ENCODE measurements around the gene POU2F1.
A peak's percentile ranks its signal among the peaks of the same experiment; 100 is the strongest.

Gene POU2F1

GRCh38 chr1:167207940-167208623, 12.6 kb upstream of the POU2F1 start:
- Histone ChIP-seq H3K79me2 (ENCODE audit: insufficient read depth, low read length) (no peaks in the 10 kb centered on the region), H3K27me3 (ENCODE audit: low read length) (no peaks in the 10 kb centered on the region), H4K20me1 (ENCODE audit: low read depth, low read length) (no peaks in the 10 kb centered on the region), H3K4me3 (ENCODE audit: insufficient read depth, low read length, poor library complexity, severe bottlenecking) (peak overlapping the region; percentile 19), H3K4me2 (ENCODE audit: low read depth, low read length, poor library complexity, severe bottlenecking) (no peak overlapping the region), H3K9ac (ENCODE audit: low read length) (no peak overlapping the region), H3F3A (ENCODE audit: insufficient read depth) (no peaks in the 10 kb centered on the region), H3K9me3 (ENCODE audit: insufficient read depth, low read length) (peaks cover 26% of the 10 kb centered on the region), H3K27ac (ENCODE audit: low read depth, low read length) (no peak overlapping the region), H3K36me3 (ENCODE audit: low read length) (no peaks in the 10 kb centered on the region), H3K9me2 (replicated peaks; ENCODE audit: insufficient read depth, low read length) (no peaks in the 10 kb centered on the region), H2AFZ (ENCODE audit: low read depth, low read length, severe bottlenecking) (no peak overlapping the region)
- TF ChIP-seq EZH2phosphoT487 (conservative IDR thresholded peaks at IDR 0.05; ENCODE audit: low read length) (no peak), CTCF (IDR thresholded peaks at IDR 0.05; ENCODE audit: insufficient read depth, low read length, poor library complexity, severe bottlenecking) (peak; percentile 10)

- Histone ChIP-seq H3K4me2 (ENCODE audit: low read depth, low read length, poor library complexity, severe bottlenecking) (no peak overlapping the region), H3F3A (ENCODE audit: insufficient read depth) (no peaks in the 10 kb centered on the region), H3K27ac (ENCODE audit: low read depth, low read length) (no peak overlapping the region; the same call in 1 of the 2 replicates), H3K27me3 (ENCODE audit: low read length) (no peaks in the 10 kb centered on the region), H2AFZ (ENCODE audit: low read depth, low read length, severe bottlenecking) (no peak overlapping the region), H3K36me3 (ENCODE audit: low read length) (no peaks in the 10 kb centered on the region), H3K9me2 (replicated peaks; ENCODE audit: insufficient read depth, low read length) (no peaks in the 10 kb centered on the region), H4K20me1 (ENCODE audit: low read depth, low read length) (no peaks in the 10 kb centered on the region), H3K4me3 (ENCODE audit: insufficient read depth, low read length, poor library complexity, severe bottlenecking) (no peak overlapping the region), H3K9ac (ENCODE audit: low read length) (no peak overlapping the region), H3K9me3 (ENCODE audit: insufficient read depth, low read length) (peaks cover 26% of the 10 kb centered on the region), H3K79me2 (ENCODE audit: insufficient read depth, low read length) (no peaks in the 10 kb centered on the region)
- TF ChIP-seq EZH2phosphoT487 (conservative IDR thresholded peaks at IDR 0.05; ENCODE audit: low read length) (no peak), CTCF (IDR thresholded peaks at IDR 0.05; ENCODE audit: insufficient read depth, low read length, poor library complexity, severe bottlenecking) (no peak)
Measured at GRCh38 chr1:167208624-167208976, 12.1 kb upstream of the POU2F1 start.

GRCh38 chr1:167209044-167209443, 11.6 kb upstream of the POU2F1 start:
- H3K36me3 ChIP-seq (ENCODE audit: low read length): no peaks in the 10 kb centered on the region
- H3K4me2 ChIP-seq (ENCODE audit: low read depth, low read length, poor library complexity, severe bottlenecking): no peak overlapping the region
- no peak overlapping the region; the same call in 1 of the 2 replicates for H3K27ac ChIP-seq (ENCODE audit: low read depth, low read length)
- H2AFZ ChIP-seq (ENCODE audit: low read depth, low read length, severe bottlenecking): no peak overlapping the region
- H3K79me2 ChIP-seq (ENCODE audit: insufficient read depth, low read length): no peaks in the 10 kb centered on the region
- no peaks in the 10 kb centered on the region for H4K20me1 ChIP-seq (ENCODE audit: low read depth, low read length)
- H3F3A ChIP-seq (ENCODE audit: insufficient read depth): no peaks in the 10 kb centered on the region
- no peak overlapping the region for H3K4me3 ChIP-seq (ENCODE audit: insufficient read depth, low read length, poor library complexity, severe bottlenecking)
- no peaks in the 10 kb centered on the region for H3K27me3 ChIP-seq (ENCODE audit: low read length)
- H3K9ac ChIP-seq (ENCODE audit: low read length): no peak overlapping the region
- TF ChIP-seq EZH2phosphoT487 (conservative IDR thresholded peaks at IDR 0.05; ENCODE audit: low read length): no peak
- no peak for TF ChIP-seq CTCF (IDR thresholded peaks at IDR 0.05; ENCODE audit: insufficient read depth, low read length, poor library complexity, severe bottlenecking)
- no peaks in the 10 kb centered on the region for H3K9me2 ChIP-seq (replicated peaks; ENCODE audit: insufficient read depth, low read length)
- H3K9me3 ChIP-seq (ENCODE audit: insufficient read depth, low read length): peaks cover 26% of the 10 kb centered on the region

Data from SU-DHL-6 (cell line).